Astrocyte (in vitro differentiated cells and primary cell): ENCODE data around the gene FXYD4. TPM values are rescaled to one million over a fixed set of nuclear protein-coding genes. Genes with fewer than 3 reads are reported as not detected.

Experiments
- DNase-seq: peaks from one replicate; pipeline ENCODE4 v3.0.0-alpha.2; 2010; ENCODE audit warnings: low read depth
- FAIRE-seq: peaks from 2 replicates; lab custom pipeline; 2011; peaks lifted over from hg19 to GRCh38; lab: Jason Lieb, UNC
- H2AFZ ChIP-seq: 2 replicates; pipeline ENCODE4 v1.6.0; 2012; ENCODE audit warnings: low read depth, low read length, inconsistent platforms
- H3K27ac ChIP-seq: 2 replicates; pipeline ENCODE4 v1.5.1; 2011; ENCODE audit warnings: low read depth, low read length, inconsistent platforms
- H3K27me3 ChIP-seq: 2 replicates; pipeline ENCODE4 v1.6.0; 2011; ENCODE audit warnings: low read length, inconsistent platforms; ENCODE audit not compliant: insufficient read depth
- H3K36me3 ChIP-seq: 2 replicates; pipeline ENCODE4 v1.5.1; 2011; ENCODE audit warnings: low read length, inconsistent platforms; ENCODE audit not compliant: insufficient read depth
- H3K4me1 ChIP-seq: 2 replicates; pipeline ENCODE4 v1.5.1; 2011; ENCODE audit warnings: low read length, inconsistent platforms; ENCODE audit not compliant: insufficient read depth
- H3K4me2 ChIP-seq: 2 replicates; pipeline ENCODE4 v1.6.0; 2012; ENCODE audit warnings: low read length, inconsistent platforms
- H3K4me3 ChIP-seq: 2 replicates; pipeline ENCODE4 v1.5.1; 2011; ENCODE audit warnings: low read depth, mild to moderate bottlenecking, low read length, inconsistent platforms; ENCODE audit not compliant: insufficient read depth
- H3K79me2 ChIP-seq: 2 replicates; pipeline ENCODE4 v1.6.0; 2012; ENCODE audit warnings: mild to moderate bottlenecking, low read length, inconsistent platforms; ENCODE audit not compliant: insufficient read depth
- H3K9ac ChIP-seq: 2 replicates; pipeline ENCODE4 v1.6.0; 2012; ENCODE audit warnings: mild to moderate bottlenecking, low read length, inconsistent platforms
- H3K9me3 ChIP-seq: 2 replicates; pipeline ENCODE4 v1.5.1; 2012; ENCODE audit warnings: low read depth, mild to moderate bottlenecking, low read length, inconsistent platforms; ENCODE audit not compliant: insufficient read depth
- H4K20me1 ChIP-seq: 2 replicates; pipeline ENCODE4 v1.6.0; 2012; ENCODE audit warnings: low read length, inconsistent platforms; ENCODE audit not compliant: insufficient read depth
- H3K27ac Mint-ChIP-seq: one replicate; pipeline ENCODE4 v1.8.0; 2021; ENCODE audit warnings: mild to moderate bottlenecking, mixed read lengths; ENCODE audit not compliant: unreplicated experiment
- H3K27me3 Mint-ChIP-seq: one replicate; pipeline ENCODE4 v1.8.0; 2021; ENCODE audit warnings: low read depth, mixed read lengths; ENCODE audit not compliant: unreplicated experiment
- H3K36me3 Mint-ChIP-seq: one replicate; pipeline ENCODE4 v1.8.0; 2021; ENCODE audit warnings: low read depth, mixed read lengths; ENCODE audit not compliant: unreplicated experiment
- H3K4me1 Mint-ChIP-seq: one replicate; pipeline ENCODE4 v1.8.0; 2021; ENCODE audit warnings: low read depth, mixed read lengths; ENCODE audit not compliant: unreplicated experiment
- H3K4me3 Mint-ChIP-seq: one replicate; pipeline ENCODE4 v1.8.0; 2021; ENCODE audit warnings: mild to moderate bottlenecking, moderate library complexity, mixed read lengths; ENCODE audit not compliant: unreplicated experiment
- H3K9me3 Mint-ChIP-seq: one replicate; pipeline ENCODE4 v1.8.0; 2021; ENCODE audit warnings: mild to moderate bottlenecking, mixed read lengths; ENCODE audit not compliant: unreplicated experiment
- EZH2 ChIP-seq: IDR thresholded peaks from 2 replicates; pipeline ENCODE4 v1.6.1; 2012; ENCODE audit warnings: mild to moderate bottlenecking, low read length, inconsistent platforms; ENCODE audit not compliant: insufficient read depth
- total RNA-seq: library from RNA; stranded (reverse); gene quantifications from 2 replicates; pipeline ENCODE4 v1.2.1, GENCODE V29; 2021
- TF ChIP-seq, protein P1 (sequence below): IDR thresholded peaks from 2 replicates; pipeline ENCODE4 v1.5.1; 2011; ENCODE audit warnings: low read depth, mild to moderate bottlenecking, inconsistent platforms, low read length, moderate library complexity; ENCODE audit not compliant: insufficient read depth

FXYD4 gene
- total RNA-seq, 1 donor from 2014 or later = not detected

DNA sequence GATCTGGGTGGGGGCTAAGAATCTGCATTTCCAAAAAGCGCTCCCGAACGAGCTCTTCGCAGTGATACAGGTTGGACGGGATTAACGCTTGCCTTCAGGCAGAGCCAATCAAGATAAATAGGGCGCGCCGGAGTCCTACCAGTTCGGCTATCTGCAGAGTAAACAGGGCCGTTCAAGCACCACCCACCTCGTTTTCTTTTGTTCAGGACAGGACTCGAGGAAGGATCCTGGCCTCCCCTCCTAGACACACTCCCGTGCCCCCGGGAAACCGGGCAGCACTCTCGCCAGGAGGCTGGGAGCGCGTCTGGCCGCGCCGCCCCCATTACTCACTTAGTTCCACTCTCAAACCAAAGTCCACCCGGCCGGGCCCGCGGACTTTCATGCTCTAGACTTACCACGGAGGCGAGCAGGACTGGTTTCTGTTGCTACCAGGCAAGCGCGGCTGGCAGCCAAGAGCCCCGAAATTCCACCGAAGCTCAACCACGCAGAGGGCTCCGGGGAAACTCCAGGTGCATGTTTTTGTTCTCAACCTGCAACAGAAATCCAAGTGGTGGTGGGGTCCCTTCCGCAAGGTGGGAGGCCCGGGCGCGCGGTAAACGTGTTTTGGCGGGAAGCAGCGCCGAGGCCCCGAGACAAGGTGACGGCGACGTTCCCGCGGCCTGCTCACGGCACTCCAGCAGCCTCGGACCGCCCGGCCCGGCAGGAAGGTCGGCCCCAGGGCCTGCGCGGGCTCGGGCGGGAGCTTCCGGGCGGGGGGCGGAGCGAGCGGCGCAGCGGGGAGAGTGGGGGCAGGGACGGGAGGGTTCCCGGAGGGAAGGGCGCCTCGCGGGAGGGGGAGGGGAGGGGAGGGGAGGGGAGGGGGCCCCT is 24.9 kb downstream of the FXYD4 start:
- Mint-ChIP-seq H3K9me3 (no peaks in the 10 kb centered on the region), H3K27ac (peak overlapping the region; percentile 88), H3K36me3 (peaks cover 13% of the 10 kb centered on the region), H3K4me1 (peaks cover 32% of the 10 kb centered on the region), H3K27me3 (no peaks in the 10 kb centered on the region), H3K4me3 (peak overlapping the region; percentile 90)
- Histone ChIP-seq H3K79me2 (peaks cover 94% of the 10 kb centered on the region), H3K27ac (peak overlapping the region; percentile 79), H3K9ac (peak overlapping the region; percentile 85), H3K4me2 (peak overlapping the region; percentile 88), H3K27me3 (no peaks in the 10 kb centered on the region), H3K4me1 (peaks cover 32% of the 10 kb centered on the region), H3K4me3 (peak overlapping the region; percentile 65), H3K36me3 (peaks cover 21% of the 10 kb centered on the region), H2AFZ (peak overlapping the region; percentile 34), H4K20me1 (peaks cover 91% of the 10 kb centered on the region), H3K9me3 (no peaks in the 10 kb centered on the region)
- DNase-seq = peak; percentile 51
- no peak for TF ChIP-seq EZH2
- TF ChIP-seq, protein P1, sequence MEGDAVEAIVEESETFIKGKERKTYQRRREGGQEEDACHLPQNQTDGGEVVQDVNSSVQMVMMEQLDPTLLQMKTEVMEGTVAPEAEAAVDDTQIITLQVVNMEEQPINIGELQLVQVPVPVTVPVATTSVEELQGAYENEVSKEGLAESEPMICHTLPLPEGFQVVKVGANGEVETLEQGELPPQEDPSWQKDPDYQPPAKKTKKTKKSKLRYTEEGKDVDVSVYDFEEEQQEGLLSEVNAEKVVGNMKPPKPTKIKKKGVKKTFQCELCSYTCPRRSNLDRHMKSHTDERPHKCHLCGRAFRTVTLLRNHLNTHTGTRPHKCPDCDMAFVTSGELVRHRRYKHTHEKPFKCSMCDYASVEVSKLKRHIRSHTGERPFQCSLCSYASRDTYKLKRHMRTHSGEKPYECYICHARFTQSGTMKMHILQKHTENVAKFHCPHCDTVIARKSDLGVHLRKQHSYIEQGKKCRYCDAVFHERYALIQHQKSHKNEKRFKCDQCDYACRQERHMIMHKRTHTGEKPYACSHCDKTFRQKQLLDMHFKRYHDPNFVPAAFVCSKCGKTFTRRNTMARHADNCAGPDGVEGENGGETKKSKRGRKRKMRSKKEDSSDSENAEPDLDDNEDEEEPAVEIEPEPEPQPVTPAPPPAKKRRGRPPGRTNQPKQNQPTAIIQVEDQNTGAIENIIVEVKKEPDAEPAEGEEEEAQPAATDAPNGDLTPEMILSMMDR = no peak
- no peak for FAIRE-seq

DNA sequence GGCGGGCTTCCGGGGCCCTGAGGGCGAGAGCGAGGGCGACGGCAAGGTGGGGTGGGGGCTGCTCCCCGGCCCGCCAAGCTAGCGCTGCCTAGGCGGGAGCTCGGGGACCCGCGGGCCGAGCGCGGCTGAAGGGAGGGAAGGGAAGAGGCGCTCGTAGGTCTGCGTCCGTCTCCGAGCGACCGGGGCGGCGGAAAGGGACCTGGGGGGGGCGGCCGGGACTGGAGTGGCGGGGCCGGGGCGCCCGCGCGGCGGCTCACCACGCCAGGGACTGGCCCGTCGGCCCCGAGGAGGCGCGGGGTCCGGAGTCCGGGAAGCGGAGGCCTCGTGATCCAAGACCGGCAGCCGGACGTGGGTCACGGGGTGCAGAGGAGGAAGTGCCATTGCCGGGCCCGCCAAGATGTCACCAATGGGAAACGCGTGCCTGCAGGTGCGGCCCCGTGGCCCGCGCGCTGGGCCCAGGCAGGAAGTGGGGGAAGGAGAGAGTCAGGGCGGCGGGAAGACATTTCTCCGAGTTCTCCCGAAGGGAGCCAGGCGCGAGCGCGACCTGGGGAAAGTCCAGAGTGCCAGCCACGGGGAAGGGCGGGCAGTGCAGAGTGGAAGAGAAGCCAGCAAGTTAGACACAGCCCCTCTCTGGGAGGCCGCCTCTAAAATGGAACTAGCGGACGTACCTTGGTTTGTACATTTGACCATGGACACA is 25.6 kb downstream of the FXYD4 start:
- H3K27ac ChIP-seq = peak overlapping the region; percentile 66

More for the DNA sequence above, 25.6 kb downstream of the FXYD4 start:
- Histone ChIP-seq H3K4me1 (peaks cover 38% of the 10 kb centered on the region), H4K20me1 (peaks cover 91% of the 10 kb centered on the region), H3K4me3 (peak overlapping the region; percentile 58), H3K27me3 (no peaks in the 10 kb centered on the region), H3K36me3 (peaks cover 21% of the 10 kb centered on the region), H3K79me2 (peaks cover 94% of the 10 kb centered on the region), H3K4me2 (peak overlapping the region; percentile 88), H3K9ac (peak overlapping the region; percentile 85), H2AFZ (peak overlapping the region; percentile 37), H3K9me3 (no peaks in the 10 kb centered on the region)
- peaks cover 8% of the 10 kb centered on the region for H3K36me3 Mint-ChIP-seq
- peak overlapping the region; percentile 89 for H3K27ac Mint-ChIP-seq
- DNase-seq = peak; percentile 67
- TF ChIP-seq EZH2 = no peak
- TF ChIP-seq, protein P1 = no peak
- H3K4me3 Mint-ChIP-seq = peak overlapping the region; percentile 89
- H3K27me3 Mint-ChIP-seq = no peaks in the 10 kb centered on the region
- no peak for FAIRE-seq
- peaks cover 39% of the 10 kb centered on the region for H3K4me1 Mint-ChIP-seq
- H3K9me3 Mint-ChIP-seq = no peaks in the 10 kb centered on the region
